ENCODE measurements around the gene RAB10. TPM values are rescaled to one million over a fixed set of nuclear protein-coding genes. Genes with fewer than 3 reads are reported as not detected.

RAB10 gene
- total and polyA plus RNA-seq, 2 of the 13 experiments (the other 11 are each of a cell fraction or from before 2014, with no cell fraction given): 48.2 to 120 TPM

DNA sequence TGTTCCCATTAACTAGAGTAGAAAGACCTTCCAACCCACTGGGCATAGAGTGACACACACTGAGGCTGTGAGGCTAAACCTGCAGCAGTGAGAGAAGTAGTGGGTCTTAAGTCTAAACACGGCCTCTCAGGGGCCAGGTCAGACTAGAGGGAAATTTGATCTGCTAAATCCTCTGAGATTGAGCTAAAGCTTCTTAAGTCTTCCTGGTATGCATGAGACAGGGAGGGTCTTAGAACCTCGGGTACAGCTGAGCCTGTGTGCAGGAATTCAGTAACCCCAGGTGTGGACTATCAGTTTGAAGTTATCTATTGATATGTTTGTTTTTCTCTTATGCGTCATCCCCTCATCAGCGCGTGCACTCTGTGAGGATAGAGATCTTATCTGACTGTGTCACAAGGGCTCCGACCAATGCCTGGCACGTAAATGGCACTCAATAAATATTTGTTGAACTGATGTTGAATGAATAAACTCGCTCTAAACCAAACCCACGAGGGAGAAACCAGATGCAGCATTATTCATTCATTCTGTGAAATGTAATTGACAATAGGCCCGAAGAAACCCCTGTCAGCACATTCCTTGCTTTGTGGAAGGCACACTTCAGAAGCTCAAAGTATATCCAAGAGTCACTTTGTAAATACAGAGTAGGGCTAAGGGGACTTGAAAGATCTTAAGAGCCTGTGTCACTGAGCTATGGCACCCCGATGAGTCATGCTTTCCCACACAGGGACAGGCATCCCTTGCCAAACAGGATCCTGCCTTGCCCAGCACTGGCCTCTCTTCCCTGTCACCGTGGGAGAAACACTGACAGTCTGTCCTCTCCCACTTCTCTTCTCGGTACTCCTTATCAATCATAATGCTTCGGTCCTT lies 21.7 kb upstream of the RAB10 start (continued):
- TF ChIP-seq, protein P1, sequence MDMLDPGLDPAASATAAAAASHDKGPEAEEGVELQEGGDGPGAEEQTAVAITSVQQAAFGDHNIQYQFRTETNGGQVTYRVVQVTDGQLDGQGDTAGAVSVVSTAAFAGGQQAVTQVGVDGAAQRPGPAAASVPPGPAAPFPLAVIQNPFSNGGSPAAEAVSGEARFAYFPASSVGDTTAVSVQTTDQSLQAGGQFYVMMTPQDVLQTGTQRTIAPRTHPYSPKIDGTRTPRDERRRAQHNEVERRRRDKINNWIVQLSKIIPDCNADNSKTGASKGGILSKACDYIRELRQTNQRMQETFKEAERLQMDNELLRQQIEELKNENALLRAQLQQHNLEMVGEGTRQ (IDR thresholded peaks at IDR 0.05; ENCODE audit: low read depth, low read length): no peak
- TF ChIP-seq, protein P1 (CRISPR knock-in tag; IDR thresholded peaks at IDR 0.05; ENCODE audit: borderline replicate concordance): no peak
- TF ChIP-seq ZNF180 (CRISPR knock-in tag; IDR thresholded peaks at IDR 0.05; ENCODE audit: borderline replicate concordance, low read depth) (no peak), ZNF761 (CRISPR knock-in tag; conservative IDR thresholded peaks at IDR 0.05) (no peak), MTA3 (CRISPR knock-in tag; IDR thresholded peaks at IDR 0.05) (no peak), NFKB2 (CRISPR knock-in tag; IDR thresholded peaks at IDR 0.05; ENCODE audit: borderline replicate concordance) (no peak), ZNF607 (CRISPR knock-in tag; IDR thresholded peaks at IDR 0.05; ENCODE audit: borderline replicate concordance) (no peak), ETV5 (CRISPR knock-in tag; IDR thresholded peaks at IDR 0.05; ENCODE audit: borderline replicate concordance) (no peak; the same call in 1 of the 2 replicates), FLYWCH1 (CRISPR knock-in tag; IDR thresholded peaks at IDR 0.05) (no peak), FOXA1 (IDR thresholded peaks at IDR 0.05) (no peak), FOXA1 (CRISPR knock-in tag; IDR thresholded peaks at IDR 0.05) (peak; percentile 72), ZNF432 (CRISPR knock-in tag; IDR thresholded peaks at IDR 0.05; ENCODE audit: borderline replicate concordance) (no peak), ZMYM4 (CRISPR knock-in tag; IDR thresholded peaks at IDR 0.05) (peak; percentile 44; the same call in 1 of the 2 replicates), PLRG1 (conservative IDR thresholded peaks at IDR 0.05) (no peak), ZNF329 (CRISPR knock-in tag; IDR thresholded peaks at IDR 0.05; ENCODE audit: low read depth) (0 out of 2 replicates have a peak, but pooled peaks have one; percentile 61), ZNF33A (CRISPR knock-in tag; IDR thresholded peaks at IDR 0.05; ENCODE audit: borderline replicate concordance) (no peak), FIP1L1 (IDR thresholded peaks at IDR 0.05; ENCODE audit: borderline replicate concordance, insufficient read depth, low read depth, low read length) (no peak), NFE2 (CRISPR knock-in tag; IDR thresholded peaks at IDR 0.05) (no peak), PRPF4 (IDR thresholded peaks at IDR 0.05; ENCODE audit: low read depth, low read length, poor library complexity, severe bottlenecking) (no peak)
- TF ChIP-seq, protein P2, sequence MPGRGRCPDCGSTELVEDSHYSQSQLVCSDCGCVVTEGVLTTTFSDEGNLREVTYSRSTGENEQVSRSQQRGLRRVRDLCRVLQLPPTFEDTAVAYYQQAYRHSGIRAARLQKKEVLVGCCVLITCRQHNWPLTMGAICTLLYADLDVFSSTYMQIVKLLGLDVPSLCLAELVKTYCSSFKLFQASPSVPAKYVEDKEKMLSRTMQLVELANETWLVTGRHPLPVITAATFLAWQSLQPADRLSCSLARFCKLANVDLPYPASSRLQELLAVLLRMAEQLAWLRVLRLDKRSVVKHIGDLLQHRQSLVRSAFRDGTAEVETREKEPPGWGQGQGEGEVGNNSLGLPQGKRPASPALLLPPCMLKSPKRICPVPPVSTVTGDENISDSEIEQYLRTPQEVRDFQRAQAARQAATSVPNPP (CRISPR knock-in tag; IDR thresholded peaks at IDR 0.05): no peak
- TF ChIP-seq, protein P3, sequence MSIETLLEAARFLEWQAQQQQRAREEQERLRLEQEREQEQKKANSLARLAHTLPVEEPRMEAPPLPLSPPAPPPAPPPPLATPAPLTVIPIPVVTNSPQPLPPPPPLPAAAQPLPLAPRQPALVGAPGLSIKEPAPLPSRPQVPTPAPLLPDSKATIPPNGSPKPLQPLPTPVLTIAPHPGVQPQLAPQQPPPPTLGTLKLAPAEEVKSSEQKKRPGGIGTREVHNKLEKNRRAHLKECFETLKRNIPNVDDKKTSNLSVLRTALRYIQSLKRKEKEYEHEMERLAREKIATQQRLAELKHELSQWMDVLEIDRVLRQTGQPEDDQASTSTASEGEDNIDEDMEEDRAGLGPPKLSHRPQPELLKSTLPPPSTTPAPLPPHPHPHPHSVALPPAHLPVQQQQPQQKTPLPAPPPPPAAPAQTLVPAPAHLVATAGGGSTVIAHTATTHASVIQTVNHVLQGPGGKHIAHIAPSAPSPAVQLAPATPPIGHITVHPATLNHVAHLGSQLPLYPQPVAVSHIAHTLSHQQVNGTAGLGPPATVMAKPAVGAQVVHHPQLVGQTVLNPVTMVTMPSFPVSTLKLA (IDR thresholded peaks at IDR 0.05): peak; percentile 57; the same call in 1 of the 2 replicates
- TF ChIP-seq, protein P4, sequence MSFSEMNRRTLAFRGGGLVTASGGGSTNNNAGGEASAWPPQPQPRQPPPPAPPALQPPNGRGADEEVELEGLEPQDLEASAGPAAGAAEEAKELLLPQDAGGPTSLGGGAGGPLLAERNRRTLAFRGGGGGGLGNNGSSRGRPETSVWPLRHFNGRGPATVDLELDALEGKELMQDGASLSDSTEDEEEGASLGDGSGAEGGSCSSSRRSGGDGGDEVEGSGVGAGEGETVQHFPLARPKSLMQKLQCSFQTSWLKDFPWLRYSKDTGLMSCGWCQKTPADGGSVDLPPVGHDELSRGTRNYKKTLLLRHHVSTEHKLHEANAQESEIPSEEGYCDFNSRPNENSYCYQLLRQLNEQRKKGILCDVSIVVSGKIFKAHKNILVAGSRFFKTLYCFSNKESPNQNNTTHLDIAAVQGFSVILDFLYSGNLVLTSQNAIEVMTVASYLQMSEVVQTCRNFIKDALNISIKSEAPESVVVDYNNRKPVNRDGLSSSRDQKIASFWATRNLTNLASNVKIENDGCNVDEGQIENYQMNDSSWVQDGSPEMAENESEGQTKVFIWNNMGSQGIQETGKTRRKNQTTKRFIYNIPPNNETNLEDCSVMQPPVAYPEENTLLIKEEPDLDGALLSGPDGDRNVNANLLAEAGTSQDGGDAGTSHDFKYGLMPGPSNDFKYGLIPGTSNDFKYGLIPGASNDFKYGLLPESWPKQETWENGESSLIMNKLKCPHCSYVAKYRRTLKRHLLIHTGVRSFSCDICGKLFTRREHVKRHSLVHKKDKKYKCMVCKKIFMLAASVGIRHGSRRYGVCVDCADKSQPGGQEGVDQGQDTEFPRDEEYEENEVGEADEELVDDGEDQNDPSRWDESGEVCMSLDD (CRISPR knock-in tag; IDR thresholded peaks at IDR 0.05; ENCODE audit: borderline replicate concordance): no peak

Data from HepG2 (cell line).